ENCODE data around the gene OR2A14. TPM values are rescaled to one million over a fixed set of nuclear protein-coding genes. Genes with fewer than 3 reads are reported as not detected.

OR2A14 gene
- total RNA-seq, result not detected
- not detected for polyA plus RNA-seq (ENCODE audit: insufficient read depth, low read depth, low replicate concordance)
- long read RNA-seq, donor 1, result 0 reads
- long read RNA-seq, donor 2, result 0 reads
- long read RNA-seq, donor 3, result 0 reads
- long read RNA-seq, donor 4, result 0 reads
- long read RNA-seq, donor 5, result 0 reads
- long read RNA-seq, donor 6, result 0 reads
- long read RNA-seq, donor 7, partial matches to known transcripts, result 0 of 1 reads
- long read RNA-seq, donor 7, other reads (novel, unspliced or antisense), result 1 of 1 reads
- long read RNA-seq, donor 8, result 0 reads
- long read RNA-seq, donor 9, result 0 reads
- long read RNA-seq, donor 10, result 0 reads

- H3K36me3 ChIP-seq (ENCODE audit: control insufficient read depth in 2 of 3, insufficient read depth in 3 of 3, low read length in 3 of 3), result no peaks in the 10 kb centered on the region
- no peak for TF ChIP-seq CTCF (IDR thresholded peaks at IDR 0.05; ENCODE audit: borderline replicate concordance, extremely low read depth, insufficient read depth)
- no peak within 1 kb of the TSS for H3K4me3 ChIP-seq (ENCODE audit: low read length in 3 of 3)
- H3K4me1 ChIP-seq (ENCODE audit: control insufficient read depth in 2 of 3, insufficient read depth in 2 of 3, low read depth in 1 of 3, low read length in 3 of 3), result no peaks in the 10 kb centered on the region
- no peak for DNase-seq
- no peak within 1 kb of the TSS for H3K9ac ChIP-seq (ENCODE audit: low read length in 3 of 3)
- no peaks in the 10 kb centered on the region for H3K9me3 ChIP-seq (ENCODE audit: control insufficient read depth in 2 of 3, insufficient read depth in 1 of 3, low read length in 3 of 3)
- intact Hi-C loops (cut with DNase I), result no loop called here
- no peaks in the 10 kb centered on the region for H3K27me3 ChIP-seq (ENCODE audit: control insufficient read depth, insufficient read depth, low read length)
- FAIRE-seq, result no peak
- no peak within 1 kb of the TSS for H3K27ac ChIP-seq (ENCODE audit: low read depth in 2 of 2, low read length in 2 of 2)
Observed at GRCh38 chr7:144122876-144123275, at the start of gene OR2A14. Gene OR2A14 (plus strand): TSS chr7:144123176. CDS start chr7:144129113, 5,937 bp downstream.

GRCh38 chr7:144074374-144074773, 48.6 kb upstream of the OR2A14 start:
- DNase-seq (no peak), FAIRE-seq (no peak)
- intact Hi-C loops (cut with DNase I), result no loop called here
- Histone ChIP-seq H3K27ac (ENCODE audit: low read depth in 2 of 2, low read length in 2 of 2) (no peak overlapping the region), H3K4me3 (ENCODE audit: low read length in 3 of 3) (no peak overlapping the region), H3K27me3 (ENCODE audit: control insufficient read depth, insufficient read depth, low read length) (no peaks in the 10 kb centered on the region), H3K36me3 (ENCODE audit: control insufficient read depth in 2 of 3, insufficient read depth in 3 of 3, low read length in 3 of 3) (no peaks in the 10 kb centered on the region), H3K4me1 (ENCODE audit: control insufficient read depth in 2 of 3, insufficient read depth in 2 of 3, low read depth in 1 of 3, low read length in 3 of 3) (no peaks in the 10 kb centered on the region), H3K9ac (ENCODE audit: low read length in 3 of 3) (no peak overlapping the region), H3K9me3 (ENCODE audit: control insufficient read depth in 2 of 3, insufficient read depth in 1 of 3, low read length in 3 of 3) (no peaks in the 10 kb centered on the region)
- no peak for TF ChIP-seq CTCF (IDR thresholded peaks at IDR 0.05; ENCODE audit: borderline replicate concordance, extremely low read depth, insufficient read depth)

GRCh38 chr7:144085978-144086377, 37.0 kb upstream of the OR2A14 start, which contains the start of gene OR2A12:
Gene OR2A12 (plus strand): TSS chr7:144086278. CDS start chr7:144095108, 8,830 bp downstream.
- peaks cover 0 to 4% (median 0%) of the 10 kb centered on the region in 3 donors for H3K9me3 ChIP-seq (ENCODE audit: control insufficient read depth in 2 of 3, insufficient read depth in 1 of 3, low read length in 3 of 3)
- H3K27me3 ChIP-seq (ENCODE audit: control insufficient read depth, insufficient read depth, low read length), result no peaks in the 10 kb centered on the region
- H3K4me3 ChIP-seq (ENCODE audit: low read length in 3 of 3), result no peak within 1 kb of the TSS
- no peak within 1 kb of the TSS for H3K9ac ChIP-seq (ENCODE audit: low read length in 3 of 3)
- no peak within 1 kb of the TSS for H3K27ac ChIP-seq (ENCODE audit: low read depth in 2 of 2, low read length in 2 of 2)
- DNase-seq (no peak), FAIRE-seq (no peak)
- intact Hi-C loops (cut with DNase I), result no loop called here
- no peaks in the 10 kb centered on the region for H3K36me3 ChIP-seq (ENCODE audit: control insufficient read depth in 2 of 3, insufficient read depth in 3 of 3, low read length in 3 of 3)
- H3K4me1 ChIP-seq (ENCODE audit: control insufficient read depth in 2 of 3, insufficient read depth in 2 of 3, low read depth in 1 of 3, low read length in 3 of 3), result no peaks in the 10 kb centered on the region
- TF ChIP-seq CTCF (IDR thresholded peaks at IDR 0.05; ENCODE audit: borderline replicate concordance, extremely low read depth, insufficient read depth), result no peak
